GM19043 (cell line): Measurements from ENCODE around the gene CYP26A1.

Experiments
- ATAC-seq: cut with Tn5 transposase; IDR thresholded peaks from one replicate; pipeline ENCODE4 v1.9.1; 2021; ENCODE audit warnings: low read depth; ENCODE audit not compliant: unreplicated experiment

CYP26A1 gene

DNA sequence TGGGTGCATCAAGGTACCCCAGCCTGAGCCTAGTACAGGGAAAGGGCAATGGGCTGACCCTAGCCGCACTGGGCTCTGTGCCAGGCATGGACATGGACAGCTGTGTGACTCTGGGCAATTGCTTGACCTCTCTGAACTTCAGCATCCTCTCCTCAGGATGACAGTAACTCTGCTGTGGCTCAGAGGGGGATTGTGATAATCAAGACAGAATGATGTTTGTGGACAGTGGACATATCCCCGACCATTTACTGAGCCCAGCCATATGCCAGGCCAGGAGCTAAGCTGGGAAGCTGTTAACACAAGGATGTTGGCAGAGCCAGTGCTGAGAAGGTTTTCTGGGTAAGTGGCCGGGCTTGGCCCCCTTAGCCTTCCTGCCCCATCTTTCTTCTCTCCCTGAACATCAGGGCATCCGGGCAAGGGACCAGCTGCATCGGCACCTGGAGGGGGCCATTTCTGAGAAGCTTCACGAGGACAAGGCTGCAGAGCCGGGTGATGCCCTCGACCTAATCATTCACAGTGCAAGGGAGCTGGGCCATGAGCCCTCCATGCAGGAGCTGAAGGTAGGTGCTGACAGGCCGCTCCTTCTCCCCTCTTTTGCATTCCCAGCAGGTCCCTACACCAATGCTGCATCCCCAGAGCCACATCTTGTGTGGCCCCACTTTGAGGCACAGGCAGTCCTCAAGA is 9.6 kb upstream of the CYP26A1 start:
- ATAC-seq = no peak

DNA sequence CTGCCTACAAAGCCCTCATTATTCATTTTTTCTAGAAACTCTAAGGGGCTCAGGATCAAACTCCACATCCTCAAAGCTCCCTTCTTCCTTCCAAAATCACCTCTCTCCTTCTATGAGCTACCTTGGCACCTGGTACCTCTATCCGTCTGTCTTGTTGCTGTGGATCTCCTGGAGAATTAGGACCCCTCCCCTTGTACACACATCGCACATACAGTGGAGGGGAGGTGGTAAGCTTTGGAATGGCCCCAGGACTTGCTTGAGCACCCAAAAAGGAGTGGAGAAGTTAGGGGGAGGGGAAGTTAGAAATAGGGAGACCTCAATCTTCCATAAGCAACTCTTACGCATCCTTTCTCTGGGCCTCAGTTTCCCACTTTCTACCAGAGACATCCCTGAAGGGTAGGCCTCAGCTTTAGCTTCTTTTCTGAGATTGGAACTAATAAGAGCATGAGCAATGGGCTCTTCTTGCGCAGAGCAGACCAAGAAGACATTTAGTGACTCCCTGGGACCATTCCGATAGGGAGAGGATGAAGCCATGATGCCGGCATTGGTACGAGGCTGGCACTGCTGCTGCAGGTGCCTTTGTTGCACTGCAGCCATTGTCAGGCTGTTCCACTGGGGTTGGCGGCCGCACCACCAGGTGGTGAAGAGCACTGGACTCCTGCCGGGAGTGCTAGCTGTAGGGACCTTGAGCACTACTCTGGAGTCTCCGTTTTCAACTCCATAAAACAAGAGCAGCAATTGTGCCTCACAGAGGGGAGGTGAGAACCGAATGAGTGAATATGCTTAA is 8.6 kb upstream of the CYP26A1 start:
- ATAC-seq = no peak

DNA sequence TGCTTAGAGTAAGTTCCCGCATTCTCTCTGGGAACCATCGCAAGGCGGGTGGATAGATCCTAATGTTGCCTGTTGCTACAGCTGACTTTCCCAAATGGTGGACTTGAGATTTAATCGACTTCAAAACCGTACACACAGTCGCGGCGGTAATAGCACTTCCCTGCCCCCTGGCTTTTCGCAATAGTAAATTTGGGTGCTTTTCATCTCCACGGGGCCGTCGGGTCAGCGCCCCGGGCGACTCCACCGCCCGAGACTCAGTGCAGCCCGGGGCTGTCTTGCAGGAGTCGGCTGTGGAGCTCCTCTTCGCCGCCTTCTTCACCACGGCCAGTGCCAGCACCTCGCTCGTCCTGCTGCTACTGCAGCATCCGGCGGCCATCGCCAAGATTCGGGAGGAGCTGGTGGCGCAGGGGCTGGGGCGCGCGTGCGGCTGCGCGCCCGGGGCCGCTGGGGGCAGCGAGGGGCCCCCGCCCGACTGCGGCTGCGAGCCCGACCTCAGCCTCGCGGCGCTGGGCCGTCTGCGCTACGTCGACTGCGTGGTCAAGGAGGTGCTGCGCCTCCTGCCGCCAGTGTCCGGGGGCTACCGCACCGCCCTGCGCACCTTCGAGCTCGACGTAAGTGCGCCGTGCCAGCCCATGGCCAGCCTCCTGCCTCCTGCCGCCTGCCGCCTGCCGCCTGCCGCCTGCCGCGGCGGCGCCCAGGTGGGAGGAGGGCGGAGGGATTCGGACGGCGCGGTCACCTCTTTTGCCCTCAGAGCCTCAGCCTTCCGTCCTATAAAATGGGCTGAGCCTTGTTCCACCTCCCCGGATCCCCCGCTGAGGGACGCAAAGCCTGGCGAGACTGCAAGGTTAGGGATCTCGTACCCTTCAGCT is 7.8 kb upstream of the CYP26A1 start:
- no peak for ATAC-seq

DNA sequence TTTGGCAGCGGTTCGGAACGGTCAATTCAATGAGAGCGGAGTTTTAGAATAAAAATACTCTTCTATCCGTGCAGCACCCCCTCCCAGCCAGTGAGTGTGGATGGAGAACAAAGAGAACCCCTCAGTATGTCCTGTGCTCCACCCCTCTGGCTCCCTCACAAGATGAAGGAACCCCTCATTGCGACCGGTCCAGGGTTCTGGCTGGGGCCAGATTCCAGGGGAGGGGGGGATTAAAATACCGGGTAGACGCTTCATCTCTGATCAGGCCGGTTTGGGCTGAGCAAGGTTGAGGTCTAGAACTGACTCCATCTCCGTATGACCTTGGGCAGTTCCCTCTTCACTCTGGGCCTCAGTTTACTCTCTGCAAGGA is 7.2 kb upstream of the CYP26A1 start:
- no peak for ATAC-seq

DNA sequence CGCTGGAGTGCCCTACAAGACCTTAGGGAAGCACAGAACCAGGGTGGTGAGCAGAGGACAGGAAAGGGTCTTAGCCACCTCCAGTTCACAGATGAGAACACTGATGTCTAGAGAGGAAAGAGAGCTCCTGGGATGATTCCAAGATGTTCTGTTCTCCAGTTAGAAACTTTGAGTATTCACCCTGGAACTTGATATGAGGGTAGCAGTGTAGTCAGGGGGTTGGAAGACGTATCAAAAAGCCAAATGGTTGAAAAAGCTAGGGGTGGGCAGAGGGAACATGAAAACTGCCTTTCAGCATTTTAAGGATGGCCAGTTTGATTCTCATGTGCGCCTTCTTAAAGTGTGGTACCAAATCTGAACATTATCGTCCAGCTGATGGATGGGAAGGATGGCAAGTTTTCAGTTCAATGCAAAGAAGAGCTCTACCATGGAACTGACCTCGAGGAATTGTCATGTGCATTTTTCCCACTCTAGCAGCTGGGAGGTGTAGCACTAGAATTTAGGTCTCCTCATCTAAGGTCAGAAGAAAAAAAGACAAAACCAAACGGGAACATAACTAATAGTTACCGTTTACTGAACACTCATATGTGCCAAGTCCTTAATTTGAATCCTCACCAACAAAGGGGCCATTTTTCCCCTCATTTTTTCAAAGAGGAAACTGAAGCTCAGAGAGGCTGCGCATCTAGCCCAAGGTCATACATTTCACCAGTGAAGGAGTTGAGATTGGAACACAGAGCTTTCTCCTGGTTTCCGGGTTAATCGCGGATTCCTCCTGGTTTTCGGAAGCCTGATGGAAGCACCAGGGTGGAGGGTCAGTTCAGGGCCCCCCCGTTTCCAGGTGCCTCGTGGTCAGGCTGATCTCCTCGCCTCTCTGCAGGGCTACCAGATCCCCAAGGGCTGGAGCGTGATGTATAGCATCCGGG is 6.0 kb upstream of the CYP26A1 start:
- ATAC-seq = no peak

DNA sequence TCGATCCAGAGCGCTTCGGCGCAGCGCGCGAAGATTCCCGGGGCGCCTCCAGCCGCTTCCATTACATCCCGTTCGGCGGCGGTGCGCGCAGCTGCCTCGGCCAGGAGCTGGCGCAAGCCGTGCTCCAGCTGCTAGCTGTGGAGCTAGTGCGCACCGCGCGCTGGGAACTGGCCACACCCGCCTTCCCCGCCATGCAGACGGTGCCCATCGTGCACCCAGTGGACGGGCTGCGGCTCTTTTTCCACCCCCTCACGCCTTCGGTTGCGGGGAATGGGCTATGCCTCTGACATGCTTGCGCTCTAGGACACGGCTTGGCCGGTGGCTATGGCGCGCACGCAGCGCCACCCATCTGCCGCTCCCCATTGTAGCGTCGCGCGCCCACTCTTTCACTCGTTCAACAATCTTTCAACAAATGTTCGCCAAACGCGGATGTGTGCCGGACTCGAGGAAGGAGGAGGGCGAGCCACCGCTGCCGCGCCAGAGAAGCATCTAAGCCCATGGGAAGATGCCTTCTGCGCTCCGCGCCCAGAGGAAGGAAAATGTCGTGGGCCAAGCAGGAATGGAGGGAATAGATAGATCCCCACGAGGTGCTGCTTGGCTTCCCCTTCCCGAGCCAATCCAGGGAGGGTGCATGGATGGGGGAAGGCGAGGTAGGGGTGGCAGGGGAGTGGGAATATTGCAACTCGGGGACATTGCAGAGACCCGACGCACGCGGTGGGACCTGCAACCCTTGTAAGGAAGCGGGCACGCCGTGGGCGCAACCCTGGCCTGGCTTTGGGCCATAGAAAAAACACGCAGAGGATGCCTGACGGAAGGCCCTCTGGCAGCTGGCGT is 5.1 kb upstream of the CYP26A1 start:
- no peak for ATAC-seq

DNA sequence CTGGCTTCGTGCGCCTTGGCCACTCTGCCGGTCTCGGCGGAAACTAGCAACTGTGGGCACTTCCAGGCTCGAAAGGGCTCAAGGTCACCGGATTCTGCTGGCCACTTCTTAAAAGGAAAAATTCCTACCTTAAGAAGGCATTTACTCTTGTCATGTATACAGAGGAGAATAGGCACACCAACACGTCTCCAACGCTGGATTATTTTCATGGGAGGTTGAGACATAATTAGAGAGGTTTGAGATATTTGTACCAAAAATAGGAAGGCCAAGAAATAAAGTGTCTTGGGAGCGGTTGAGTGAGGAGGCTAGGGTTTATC is 4.5 kb upstream of the CYP26A1 start:
- no peak for ATAC-seq

DNA sequence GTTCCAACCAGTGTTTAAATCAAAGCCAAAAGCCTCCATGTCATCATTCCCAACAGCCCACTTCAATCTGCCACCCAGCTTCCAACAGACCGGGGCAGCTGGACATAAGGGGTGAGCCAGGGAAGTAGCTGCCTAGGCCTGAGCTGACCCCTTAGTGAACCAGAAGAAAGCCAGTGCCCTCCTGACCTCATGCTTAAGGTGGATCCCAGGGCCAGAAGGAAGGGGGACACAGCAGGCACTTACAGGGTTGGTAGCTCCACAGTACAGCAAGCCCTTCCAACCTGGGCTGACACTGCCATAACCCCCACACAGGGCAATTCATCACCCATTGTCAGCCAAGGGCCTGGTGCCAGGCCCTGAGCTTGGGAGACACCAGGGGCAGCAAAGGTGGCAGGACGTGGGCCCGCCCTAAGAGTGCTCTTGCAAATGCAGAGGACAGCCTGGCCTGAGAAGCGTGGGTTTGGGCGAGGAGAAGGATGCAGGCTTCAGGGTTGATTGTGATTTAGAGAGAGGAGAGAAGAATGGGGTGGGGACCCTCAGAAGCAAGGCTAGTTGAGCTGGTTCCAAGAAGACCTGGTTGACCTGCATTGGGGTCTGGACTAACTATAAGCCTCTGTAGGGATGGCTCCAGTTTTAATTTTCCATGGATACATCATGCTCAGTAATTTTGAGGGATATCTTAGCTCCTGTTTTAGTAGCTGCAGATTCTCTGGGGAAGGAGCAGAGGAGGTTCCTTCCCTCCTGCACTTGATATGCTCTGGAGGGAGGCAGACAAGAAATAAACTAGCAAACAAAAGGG is 3.1 kb upstream of the CYP26A1 start:
- ATAC-seq = no peak

DNA sequence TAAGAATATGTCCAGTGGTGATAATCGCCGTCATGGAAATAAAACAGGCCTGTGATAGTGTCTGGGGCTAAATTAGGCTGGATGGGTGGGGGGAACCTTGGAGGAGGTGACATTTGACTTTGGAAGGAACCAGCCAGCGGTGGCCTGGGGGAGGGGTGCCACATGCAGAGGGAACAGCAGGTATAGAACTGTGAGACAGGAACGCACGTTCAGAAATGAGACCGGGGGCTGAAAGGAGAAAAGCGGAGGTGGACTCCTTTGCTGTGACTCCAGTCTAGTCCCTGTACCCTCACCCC is 2.6 kb upstream of the CYP26A1 start:
- no peak for ATAC-seq

DNA sequence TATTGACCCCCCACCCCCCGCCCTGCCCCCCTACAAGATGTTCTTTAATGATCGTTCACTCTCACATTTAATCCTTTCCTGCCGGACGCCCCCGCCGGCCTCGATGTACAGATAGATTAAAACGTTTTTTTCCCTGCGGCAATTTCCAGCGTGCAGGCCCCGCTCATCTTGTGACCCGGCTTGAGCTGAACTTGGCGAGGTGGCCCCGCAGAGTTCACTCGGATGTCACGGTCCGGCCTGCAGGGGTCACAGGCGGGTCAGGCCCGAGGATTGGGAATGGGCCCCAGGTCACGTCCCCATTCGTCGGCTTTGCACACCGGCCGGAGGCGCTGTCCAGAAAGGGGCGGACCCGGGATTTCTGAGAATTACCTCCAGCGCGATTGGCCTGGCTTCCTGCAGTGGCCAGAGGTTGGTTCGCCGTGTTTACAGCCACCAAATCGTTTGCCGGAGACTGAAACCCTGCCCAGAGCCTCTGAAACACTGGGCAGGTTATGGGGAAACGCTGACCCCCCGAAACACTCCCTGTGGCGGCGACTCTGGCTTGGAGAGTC is 1.9 kb upstream of the CYP26A1 start:
- ATAC-seq = no peak

DNA sequence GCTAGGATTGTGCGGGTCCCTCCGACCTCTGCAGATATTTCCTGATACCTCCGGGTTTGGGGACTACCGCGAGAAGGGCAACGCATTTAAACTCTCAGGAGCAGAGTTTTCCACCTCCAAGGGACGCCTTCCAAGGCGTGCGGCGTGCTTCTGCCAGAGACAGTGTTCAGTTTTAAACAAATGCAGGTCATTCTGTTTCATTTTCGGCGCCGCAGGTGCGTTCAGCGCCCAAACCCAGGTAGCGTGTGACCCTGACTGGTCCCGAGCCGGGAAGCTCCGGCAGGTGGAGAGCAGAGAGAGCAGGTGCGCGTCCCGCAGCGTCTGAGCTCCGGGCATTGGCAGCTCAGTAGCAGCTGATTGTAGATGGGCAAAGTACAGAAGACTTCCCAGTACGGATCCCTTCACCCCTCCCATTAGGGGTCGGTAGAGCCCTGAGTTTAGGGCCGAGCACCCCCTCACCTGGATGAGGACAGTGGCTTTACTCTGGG is 1.4 kb upstream of the CYP26A1 start:
- no peak for ATAC-seq

DNA sequence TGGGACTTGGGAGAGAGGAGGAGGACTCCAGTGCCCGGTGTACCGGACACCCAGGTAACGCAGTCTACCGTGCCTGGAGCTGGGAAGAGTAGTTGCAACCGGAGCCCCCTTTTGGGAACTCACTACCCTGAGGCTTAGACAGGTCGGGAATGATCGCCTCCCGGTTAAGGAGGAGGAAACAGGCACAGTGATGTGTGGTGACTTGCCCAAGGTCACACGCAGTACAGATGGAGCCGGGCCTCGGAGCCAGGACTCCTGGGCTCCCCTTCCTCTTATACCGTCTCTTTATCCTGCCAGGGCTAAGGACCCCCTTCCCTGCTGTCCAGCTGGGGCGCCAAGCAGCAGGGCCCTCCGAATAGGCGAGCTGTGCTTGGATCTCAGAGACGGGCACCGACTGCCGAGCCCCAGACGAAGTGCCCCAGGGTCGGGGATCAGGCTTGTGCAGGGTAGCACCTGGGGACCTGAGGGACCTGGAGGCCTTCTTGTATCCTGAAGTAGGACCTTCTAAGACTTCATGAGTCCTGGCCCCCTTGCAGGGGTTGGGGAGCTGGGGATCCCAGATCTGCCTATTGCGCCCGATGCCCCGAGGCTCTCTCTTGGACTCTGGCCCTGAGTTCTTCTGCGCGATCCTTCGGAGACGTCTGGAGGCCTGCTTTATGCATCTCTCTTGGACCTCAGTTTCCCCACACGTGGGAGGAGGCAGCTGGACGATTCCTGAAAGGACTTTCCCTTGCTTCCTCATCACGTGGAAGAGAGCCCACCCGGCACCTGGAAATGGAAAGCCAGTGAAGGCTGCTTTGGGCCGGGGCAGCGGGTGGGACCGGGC is 767 bp upstream of the CYP26A1 start:
- ATAC-seq = no peak

DNA sequence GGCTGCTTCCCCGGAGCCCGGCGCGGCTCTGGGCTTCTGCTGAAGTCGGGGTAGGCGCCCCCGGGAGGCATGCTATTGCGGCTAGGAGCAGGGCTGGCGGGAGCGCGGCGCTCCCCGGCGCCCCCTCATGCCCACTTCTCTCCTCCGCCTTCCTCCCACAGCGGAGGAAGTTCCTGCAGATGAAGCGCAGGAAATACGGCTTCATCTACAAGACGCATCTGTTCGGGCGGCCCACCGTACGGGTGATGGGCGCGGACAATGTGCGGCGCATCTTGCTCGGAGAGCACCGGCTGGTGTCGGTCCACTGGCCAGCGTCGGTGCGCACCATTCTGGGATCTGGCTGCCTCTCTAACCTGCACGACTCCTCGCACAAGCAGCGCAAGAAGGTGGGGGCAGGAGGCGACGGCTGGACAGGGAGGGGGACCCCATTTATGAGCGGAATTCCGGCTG is 479 bp downstream of the CYP26A1 start:
- ATAC-seq = no peak

DNA sequence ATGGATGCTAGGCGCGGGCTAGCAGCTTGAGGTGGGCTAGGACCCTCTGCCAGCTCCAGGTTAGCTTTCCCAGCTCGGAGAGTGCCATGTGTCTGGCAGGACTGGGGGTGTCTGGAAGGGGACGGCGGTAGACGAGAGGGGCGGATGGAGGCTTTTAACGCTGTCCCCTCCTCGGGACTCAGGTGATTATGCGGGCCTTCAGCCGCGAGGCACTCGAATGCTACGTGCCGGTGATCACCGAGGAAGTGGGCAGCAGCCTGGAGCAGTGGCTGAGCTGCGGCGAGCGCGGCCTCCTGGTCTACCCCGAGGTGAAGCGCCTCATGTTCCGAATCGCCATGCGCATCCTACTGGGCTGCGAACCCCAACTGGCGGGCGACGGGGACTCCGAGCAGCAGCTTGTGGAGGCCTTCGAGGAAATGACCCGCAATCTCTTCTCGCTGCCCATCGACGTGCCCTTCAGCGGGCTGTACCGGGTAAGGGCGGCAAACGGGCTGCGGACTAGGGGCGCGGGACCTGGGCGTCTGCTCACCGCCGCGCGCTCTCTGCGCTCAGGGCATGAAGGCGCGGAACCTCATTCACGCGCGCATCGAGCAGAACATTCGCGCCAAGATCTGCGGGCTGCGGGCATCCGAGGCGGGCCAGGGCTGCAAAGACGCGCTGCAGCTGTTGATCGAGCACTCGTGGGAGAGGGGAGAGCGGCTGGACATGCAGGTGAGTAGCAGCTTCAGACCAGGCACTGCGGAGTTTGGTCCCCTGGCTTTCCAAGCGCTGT is 1.1 kb downstream of the CYP26A1 start:
- ATAC-seq = no peak

DNA sequence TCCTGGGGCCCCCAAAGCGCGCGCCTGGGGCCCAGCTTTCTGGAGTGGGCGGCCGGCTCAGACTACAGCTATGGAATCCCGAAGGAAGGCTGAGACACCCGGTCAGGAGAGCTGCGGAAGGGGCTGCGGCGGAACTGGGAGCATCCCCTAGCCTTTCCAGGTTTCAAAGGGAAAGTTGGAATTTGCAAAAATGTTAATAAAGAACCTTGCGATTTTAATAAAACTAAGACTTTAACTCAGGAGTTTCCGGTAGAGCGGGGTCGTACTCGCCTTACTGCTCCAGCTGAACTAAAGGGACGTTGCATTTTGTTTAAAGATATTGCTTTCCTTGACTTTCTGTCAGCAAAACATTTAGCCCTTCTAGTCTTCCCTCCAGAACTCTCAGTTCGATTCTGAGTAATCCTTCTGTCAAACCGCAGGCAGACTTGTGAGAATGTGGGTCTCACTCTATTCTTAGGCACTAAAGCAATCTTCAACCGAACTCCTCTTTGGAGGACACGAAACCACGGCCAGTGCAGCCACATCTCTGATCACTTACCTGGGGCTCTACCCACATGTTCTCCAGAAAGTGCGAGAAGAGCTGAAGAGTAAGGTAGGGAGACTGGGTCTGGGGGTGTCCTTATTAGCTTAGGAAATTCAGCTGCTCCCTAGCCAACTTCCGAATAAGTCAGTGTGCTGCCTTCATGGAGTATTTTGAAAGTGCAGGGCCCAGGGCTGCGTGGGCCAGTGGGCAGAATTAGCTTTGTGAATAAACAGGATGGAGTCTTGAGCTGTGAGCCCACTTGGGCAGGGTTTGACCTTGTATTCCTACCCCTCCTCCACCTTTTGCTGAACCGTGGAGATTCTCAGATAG is 1.9 kb downstream of the CYP26A1 start:
- no peak for ATAC-seq

DNA sequence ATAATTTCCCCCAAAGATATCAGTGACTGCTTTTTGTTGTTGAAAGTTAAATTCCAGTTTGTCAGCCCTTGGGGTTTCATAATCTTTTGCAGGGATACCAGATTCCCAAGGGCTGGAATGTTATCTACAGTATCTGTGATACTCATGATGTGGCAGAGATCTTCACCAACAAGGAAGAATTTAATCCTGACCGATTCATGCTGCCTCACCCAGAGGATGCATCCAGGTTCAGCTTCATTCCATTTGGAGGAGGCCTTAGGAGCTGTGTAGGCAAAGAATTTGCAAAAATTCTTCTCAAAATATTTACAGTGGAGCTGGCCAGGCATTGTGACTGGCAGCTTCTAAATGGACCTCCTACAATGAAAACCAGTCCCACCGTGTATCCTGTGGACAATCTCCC is 3.2 kb downstream of the CYP26A1 start:
- ATAC-seq = no peak
